GF-D8 (cell line): ENCODE results near the gene PTPN5.
"Not testable (repeated sequence)": the region's sequence is repeated elsewhere in the genome, so short reads cannot be mapped to it uniquely, and the experiment has no call there.

Experiments
- DNase-seq: peaks from one replicate; lab custom pipeline; 2025; lab: John Stamatoyannopoulos, UW

PTPN5 gene

DNA sequence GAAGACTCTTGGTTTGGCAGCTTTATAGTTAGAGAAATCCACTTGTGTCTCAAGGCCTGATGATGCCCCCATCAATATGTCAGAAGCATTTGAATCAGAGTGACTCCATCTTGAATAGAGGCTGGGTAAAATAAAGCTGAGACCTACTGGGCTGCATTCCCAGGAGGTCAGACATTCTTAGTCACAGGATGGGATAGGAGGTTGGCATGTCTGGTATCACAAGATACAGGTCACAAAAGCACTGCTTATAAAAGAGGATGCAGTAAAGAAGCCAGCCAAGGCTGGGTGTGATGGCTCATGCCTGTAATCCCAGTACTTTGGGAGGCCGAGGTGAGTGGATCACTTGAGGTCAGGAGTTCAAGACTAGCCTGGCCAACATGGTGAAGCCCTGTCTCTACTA is 109.6 kb downstream of the PTPN5 start:
- not testable (repeated sequence) for DNase-seq
